NCI-H748 (cell line): ENCODE measurements around the gene AIRE.
A peak's percentile ranks its signal among the peaks of the same experiment; 100 is the strongest.

ENCODE experiments used
- DNase-seq: peaks from one replicate; lab custom pipeline; 2025; ENCODE audit not compliant: unreplicated experiment; lab: John Stamatoyannopoulos, UW

Gene AIRE

DNA sequence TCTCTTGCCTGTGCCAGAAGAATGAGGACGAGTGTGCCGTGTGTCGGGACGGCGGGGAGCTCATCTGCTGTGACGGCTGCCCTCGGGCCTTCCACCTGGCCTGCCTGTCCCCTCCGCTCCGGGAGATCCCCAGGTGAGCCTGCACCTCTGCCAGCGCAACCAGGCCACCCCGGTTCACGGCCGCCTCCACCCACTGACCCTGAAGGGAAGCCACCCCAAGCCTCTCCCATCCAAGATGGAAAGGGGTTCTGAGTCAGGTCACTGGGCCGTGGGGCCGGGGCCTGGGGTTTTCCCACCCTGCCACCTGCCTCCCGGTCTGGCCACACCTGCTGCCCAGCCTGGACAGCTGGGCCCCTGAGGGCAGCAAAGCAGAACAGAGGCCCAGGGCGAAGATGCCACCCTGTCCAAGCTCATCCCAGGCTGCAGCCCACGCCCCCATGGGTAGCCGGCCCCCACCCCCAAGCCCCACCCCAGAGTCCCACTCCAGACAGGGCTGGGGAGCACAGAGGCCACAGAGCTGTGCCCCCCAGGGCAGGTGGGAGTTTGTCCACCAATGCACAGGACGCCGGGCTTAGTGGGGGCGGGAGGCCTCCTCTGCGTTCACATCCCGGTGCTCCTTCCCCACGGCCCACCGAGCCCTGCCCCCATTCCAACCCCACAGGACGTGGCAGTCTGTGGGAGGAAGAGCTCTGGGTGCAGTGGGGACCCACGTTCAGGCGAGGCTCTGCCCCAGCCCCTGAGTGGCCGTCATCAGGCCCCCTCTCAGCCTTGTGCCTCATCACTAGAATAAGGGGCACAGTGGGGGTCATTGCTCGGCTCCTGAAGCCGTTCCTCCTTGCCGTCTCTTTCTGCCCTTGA, 5.6 kb downstream of the AIRE start:
- DNase-seq: no peak

DNA sequence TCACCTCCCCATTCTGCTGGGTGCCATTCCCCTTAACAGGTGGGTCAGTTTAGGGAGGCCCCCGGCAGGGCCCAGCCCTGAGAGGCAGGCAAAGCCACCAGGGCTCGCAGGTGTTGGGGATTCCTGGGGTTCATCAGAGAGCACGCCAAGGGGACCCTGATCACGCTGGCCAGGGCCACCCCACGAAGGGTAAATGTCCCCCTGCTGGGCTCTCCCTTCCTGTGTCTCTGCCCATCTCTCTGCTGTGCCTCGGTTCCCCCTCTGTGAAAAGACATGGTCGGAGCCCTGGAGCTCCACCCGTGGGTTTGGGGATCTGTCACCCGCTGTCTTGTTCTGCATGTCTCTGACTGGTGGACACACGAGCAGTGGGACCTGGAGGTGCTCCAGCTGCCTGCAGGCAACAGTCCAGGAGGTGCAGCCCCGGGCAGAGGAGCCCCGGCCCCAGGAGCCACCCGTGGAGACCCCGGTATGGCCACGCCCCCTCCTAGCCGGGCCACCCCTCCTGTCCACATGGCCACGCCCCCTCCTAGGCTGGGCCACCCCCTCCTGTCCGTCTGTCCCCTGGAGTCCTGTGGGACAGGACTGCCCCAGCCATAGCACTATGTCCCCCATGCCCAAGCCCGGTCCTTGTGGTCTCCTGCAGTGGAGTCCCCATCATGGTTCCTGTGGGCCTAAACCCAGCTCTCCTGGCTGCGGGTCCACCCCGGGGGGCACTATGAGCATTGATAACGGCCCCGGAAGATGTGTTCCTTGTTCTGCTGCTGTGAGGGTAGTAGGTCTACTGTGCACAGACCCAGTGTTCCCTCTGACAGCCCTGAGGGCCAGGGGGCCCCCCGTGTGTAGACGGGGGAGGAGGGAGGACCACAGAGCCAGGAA, 6.5 kb downstream of the AIRE start:
- DNase-seq: no peak

DNA sequence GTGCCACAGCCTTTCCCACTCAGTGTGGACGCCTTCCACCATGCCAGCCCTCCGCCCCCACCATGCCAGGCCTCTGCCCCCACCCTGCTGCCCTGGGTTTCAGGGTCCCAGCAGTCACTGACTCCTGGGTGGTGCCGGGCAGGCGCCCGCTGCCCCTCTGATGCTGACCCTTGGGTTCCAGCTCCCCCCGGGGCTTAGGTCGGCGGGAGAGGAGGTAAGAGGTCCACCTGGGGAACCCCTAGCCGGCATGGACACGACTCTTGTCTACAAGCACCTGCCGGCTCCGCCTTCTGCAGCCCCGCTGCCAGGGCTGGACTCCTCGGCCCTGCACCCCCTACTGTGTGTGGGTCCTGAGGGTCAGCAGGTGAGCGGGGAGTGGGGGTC, 7.1 kb downstream of the AIRE start:
- DNase-seq: no peak

DNA sequence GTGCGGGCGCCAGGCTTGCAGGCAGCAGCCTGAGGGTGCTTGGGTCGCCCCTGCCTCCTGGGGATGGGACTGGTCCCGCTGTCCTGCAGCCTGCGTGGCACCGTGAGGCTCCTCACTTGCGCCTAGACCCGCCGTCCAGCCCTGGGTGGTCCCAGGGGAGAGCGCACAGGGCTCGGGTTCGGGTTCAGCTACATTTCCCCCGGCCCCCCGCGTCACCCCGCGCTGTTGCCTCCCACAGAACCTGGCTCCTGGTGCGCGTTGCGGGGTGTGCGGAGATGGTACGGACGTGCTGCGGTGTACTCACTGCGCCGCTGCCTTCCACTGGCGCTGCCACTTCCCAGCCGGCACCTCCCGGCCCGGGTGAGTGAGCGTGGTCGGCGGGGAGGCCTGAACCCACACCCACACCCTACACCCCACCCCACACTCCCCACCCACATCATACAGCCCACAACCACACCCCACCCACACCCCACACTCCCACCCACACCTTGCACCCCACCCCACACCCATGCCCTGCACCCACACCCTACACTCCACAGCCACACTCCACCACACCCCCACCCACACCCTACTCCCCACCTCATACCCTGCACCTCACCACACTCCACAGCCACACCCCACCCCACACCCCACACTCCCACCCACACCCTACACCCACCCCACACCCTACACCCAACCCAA, 8.0 kb downstream of the AIRE start:
- DNase-seq: no peak

DNA sequence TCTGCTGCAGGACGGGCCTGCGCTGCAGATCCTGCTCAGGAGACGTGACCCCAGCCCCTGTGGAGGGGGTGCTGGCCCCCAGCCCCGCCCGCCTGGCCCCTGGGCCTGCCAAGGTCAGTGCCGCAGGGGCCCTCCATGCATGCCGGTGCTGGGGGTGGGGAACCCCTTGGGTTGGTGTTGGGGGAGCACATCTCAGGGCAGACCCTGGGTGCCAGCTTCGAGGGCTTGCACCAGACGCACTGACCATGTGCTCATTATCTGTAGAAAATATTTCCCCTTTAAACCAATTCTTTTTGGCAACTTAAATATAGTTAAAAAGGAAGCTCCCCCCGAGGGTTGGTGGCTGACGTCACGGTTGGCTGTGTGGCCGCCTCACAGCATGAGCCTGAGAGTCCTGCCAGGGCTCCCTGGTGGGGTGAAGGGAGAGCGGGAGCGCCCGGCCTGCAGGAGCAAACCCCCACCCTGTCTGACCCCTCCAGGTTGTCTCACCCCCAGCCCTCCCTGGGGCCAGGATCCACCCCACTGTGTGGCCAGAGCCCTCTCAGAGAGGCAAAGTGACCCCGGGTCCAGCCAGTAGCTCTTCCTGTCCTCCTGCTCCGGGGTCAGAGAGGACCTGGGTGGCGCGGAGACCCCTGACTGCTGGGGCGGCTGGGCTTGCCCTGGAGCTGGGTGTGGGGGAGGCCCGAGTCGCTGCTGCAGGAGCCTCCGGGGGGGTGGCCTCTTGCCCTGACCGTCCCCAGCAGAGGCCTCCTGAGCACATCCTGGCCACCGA, 8.9 kb downstream of the AIRE start:
- no peak for DNase-seq

DNA sequence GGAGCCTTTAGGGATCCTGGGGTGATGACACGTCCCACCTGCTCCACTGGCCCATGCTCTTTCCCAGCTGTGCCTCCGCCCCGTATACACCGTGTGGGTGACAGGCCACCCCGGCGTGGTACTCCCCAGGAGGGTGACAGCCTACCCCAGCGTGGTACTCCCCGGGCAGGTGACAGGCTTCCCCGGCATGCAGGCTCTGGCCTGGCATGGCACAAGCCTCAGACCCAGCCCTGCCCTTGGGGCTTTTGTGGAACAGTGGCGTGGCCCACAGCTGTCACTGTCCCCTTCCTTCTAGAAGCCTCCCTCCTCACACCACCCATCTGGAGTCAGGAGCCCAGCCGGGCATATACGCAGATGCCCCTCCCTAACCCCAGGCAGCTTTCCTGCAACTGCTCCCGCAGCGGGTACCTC, 9.5 kb downstream of the AIRE start:
- no peak for DNase-seq

DNA sequence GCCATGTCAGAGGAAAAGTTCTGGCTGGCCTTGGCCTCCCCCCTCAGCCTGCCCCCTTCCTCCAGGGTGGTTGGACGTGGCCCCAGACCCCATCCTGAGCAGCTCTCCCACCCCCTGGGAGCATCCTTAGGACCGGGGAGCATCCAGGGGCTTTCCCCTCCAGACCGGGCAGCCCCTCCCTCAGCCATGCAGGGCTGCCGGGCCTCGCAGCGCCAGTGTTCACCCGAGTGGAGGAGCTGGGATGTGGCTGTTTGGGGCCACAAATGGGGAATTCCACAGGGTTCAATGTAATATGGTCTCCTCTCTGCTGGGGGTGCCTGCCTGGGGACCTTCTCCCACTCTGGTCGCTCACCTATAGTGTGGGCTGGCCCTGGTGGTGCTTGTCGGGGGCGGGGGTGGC, 10.0 kb downstream of the AIRE start:
- no peak for DNase-seq

DNA sequence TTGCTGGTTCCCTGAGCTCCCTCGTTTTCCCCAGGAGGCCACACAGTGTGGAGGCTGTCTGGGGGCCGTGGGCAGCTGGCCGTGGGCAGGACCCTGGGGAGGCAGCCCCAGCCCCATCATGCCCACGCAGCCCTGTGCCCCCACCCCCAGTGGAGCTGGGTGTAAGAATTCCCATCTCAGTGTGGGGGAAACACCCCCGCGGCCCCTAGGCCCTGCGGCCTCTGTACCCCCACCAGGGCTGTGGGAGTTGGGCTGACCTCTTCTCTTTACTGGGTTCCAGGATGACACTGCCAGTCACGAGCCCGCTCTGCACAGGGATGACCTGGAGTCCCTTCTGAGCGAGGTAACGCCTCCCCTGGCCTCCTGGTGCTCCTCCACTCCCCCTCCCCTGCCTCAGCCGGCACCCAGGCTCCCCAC, 10.4 kb downstream of the AIRE start:
- no peak for DNase-seq

DNA sequence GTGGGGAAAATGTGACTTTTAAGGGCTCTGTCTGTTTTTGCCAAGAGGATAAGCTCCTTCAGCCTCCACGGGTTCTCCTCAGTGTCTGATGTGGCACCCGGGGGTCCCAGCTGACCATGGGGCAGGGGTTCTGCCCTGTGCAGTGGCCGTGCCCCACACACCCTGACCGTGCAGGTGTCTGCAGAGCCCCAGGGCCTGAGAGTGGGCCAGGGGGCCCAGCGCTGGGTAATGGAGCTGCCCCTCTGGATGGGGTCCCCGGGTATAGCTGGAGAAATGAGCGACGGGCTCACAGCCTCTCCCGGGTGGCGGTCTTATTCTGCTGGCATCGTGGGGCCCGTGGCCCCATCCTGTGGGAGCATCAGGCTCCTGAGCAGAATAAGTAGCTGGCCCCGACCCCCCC, 11.2 kb downstream of the AIRE start:
- no peak for DNase-seq

DNA sequence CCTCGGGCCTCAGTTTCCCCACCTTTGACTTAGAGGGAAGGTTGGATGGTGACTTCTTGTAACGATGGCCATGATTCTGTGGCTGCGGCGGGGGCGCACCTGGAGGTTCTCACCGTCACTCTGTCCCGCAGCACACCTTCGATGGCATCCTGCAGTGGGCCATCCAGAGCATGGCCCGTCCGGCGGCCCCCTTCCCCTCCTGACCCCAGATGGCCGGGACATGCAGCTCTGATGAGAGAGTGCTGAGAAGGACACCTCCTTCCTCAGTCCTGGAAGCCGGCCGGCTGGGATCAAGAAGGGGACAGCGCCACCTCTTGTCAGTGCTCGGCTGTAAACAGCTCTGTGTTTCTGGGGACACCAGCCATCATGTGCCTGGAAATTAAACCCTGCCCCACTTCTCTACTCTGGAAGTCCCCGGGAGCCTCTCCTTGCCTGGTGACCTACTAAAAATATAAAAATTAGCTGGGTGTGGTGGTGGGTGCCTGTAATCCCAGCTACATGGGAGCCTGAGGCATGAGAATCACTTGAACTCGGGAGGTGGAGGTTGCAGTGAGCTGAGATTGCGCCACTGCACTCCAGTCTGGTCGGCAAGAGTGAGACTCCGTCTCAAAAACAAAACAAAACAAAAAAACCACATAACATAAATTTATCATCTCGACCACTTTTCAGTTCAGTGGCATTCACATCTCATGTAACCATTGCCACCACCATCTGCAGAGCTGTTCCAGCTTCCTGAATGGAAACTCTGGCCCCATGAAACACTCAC, 12.0 kb downstream of the AIRE start:
- peak; percentile 82 for DNase-seq

DNA sequence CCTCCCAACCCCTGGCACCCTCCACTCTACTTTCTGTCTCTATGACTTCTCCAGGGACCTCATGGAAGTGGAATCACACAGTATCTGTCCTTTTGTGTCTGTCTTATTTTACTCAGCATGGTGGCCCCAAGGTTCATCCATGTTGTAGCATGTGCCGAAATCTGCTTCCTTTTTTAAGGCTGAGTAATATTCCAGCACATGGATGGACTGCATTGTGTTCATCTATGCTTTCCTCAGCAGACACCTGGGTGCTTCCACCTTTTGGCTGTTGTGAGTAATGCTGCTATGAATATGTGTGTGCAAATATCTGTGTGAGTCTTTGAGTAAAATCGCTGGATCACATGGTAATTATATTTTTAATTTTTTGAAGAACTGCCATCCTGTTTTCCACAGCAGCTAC, 12.6 kb downstream of the AIRE start:
- DNase-seq: no peak

DNA sequence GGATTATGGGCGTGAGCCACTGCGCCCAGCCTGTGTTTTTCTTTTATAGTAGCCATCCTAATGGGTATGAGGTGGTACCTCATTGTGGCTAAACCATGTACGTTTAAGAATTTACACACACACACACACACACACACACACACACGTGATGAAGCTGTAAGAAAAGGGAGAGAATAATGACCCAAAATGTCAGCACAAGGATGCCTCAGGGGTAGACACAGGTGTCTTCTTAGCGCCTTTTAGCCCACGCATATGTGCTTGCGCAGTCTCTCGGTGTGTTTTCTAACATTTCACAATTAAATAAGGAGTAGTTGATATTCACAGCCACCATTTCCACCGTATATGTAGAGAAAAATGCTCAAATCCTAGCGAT, 13.4 kb downstream of the AIRE start:
- peak; percentile 31 for DNase-seq

DNA sequence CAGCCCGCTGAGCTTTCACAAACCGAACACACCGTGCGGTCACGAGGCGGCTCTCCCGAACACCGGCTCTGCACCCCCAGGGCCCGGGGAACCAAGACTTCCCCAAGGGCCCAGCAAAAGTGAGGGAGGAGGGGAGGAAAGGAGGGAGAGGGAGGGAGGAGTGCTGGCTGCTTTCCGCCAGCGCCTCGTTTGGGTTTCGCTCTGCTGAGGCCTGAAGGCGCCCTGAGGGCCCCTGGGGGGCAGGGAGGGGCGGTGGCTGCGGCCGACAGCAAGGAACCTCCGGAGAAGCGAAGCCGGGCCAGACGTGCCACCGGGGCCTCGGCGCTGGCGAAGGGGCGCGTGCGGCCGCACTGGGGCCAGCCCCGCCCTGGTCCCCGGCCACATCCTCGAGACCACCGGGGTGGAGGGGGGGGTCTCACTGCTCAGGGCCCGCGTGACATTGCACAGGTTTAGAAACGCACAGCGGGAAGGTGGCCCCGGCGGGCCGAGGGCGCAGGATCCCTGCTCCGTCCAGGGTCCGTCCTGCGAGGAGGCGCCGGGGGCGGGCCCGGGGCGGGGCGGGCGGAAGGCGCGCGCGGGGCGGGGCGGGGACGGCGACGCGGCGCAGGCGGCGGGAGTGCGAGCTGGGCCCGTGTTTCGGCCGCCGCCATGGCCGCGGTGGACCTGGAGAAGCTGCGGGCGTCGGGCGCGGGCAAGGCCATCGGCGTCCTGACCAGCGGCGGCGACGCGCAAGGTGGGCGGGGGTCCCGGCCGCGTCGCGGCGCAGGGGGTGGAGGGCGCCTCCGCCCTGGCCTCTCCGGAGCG, 14.0 kb downstream of the AIRE start, which contains the start of gene PFKL:
TSS of gene PFKL (plus strand) at position 596 of the 804 bp plus-strand sequence. CDS start at position 649, 53 bp downstream.
- DNase-seq: peak; percentile 61

DNA sequence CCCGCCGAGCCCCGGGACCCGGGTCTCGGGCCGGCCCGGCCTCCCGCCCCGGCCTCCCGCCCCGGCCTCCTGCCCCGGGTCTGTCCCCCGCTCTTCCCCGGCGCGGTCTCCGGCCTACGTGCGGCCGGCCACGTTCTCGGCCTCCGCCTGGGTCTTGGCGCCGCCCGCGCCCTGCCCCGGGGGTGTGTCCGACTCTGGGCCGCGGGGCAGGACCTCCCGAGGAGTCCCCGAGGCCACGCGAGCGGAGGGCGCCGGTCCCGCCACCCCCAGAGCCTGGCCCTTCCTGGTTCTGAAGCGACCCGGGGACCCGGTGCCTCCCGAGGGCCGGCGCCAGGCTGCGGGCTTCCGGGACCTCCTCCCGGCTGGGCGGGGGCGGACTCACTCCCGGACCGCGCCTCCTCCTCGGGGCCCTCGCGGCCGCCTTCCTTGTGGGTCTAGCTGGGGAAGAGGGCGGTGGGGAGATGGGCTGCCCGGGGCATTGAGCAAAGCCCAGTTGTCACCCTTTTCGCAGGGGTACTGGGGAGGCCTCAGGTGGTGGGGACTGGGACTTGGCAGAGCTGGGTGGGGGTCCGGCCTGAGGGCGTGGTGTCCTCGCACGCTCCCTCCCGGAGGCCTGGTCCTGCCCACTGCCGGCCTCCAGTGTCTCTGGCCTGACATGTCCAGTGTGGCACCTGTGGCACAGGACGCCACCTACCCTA, 14.7 kb downstream of the AIRE start:
- peak; percentile 42 for DNase-seq

DNA sequence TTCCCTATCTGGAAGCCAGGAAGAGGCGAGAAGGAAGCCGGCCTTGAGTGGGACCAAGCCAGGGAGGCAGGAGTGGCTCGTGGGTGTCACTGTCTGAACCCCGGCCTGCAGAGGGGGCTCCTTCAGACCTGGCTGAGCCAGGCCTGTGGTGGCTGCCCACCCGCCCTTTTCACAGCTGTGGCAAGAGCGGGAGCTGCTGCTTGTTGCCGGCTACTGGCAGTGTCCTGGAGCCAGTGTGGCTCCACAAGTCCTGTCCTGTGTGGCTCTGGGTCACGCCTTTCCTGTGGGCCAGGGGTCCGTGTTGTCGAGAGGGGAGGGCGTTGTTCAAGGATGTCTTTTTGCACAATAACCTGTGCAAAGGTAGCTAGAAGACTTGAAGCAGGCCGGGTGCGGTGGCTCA, 15.5 kb downstream of the AIRE start:
- no peak for DNase-seq

DNA sequence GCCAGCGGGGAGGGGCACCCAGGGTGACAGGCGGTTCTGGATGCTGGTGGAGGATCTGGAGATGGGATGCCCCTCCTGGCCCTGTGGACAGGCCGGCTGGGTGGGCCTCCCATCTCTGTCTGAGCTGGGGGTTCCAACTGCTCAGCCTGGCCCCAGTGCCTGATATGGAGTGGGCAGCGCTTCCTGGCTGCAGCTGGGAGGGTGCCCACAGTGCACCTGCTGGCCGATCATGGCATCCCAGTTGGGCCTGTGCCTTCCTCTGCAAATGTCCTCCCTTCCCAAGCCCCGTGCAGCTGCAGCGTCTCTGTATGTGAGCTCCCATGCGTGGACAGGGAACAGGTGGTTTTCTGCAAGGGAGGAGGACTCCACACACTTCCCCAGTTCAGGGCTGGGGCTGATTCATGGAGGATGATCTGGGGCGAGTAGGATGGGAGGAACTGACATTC, 16.3 kb downstream of the AIRE start:
- DNase-seq: no peak

DNA sequence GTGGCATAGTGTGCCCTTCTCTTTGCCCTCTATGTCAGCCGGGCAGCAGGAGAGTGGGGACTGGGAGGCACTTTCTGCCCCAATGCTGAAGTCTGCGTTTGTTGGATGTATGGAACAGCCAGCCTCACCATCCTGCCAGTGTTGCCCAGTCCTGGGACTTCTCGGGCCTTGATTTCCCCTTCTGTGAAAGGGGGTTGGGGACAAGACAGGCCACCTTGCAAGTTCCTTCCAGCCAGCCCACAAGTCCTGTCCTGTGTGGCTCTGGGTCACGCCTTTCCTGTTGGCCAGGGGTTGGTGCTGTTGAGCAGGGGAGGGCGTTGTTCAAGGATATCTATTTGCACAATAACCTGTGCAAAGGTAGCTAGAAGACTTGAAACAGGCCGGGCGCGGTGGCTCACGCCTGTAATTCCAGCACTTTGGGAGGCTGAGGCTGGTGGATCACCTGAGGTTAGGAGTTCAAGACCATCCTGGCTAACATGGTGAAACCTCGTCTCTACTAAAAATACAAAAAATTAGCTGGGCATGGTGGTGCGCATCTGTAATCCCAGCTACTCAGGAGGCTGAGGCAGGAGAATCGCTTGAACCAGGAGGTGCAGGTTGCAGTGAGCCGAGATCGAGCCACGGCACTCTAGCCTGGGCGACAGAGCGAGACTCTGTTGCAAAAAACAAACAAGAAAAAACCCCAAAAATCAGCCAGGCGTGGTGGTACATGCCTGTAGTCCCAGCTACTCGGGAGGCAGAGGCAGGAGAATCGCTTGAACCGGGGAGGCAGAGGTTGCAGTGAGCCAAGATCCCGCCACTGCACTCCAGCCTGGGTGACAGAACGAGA, 17.1 kb downstream of the AIRE start:
- DNase-seq: peak; percentile 43
